ENCODE measurements around the gene SIN3B.
"Not testable (repeated sequence)": the region's sequence is repeated elsewhere in the genome, so short reads cannot be mapped to it uniquely, and the experiment has no call there.

DNA sequence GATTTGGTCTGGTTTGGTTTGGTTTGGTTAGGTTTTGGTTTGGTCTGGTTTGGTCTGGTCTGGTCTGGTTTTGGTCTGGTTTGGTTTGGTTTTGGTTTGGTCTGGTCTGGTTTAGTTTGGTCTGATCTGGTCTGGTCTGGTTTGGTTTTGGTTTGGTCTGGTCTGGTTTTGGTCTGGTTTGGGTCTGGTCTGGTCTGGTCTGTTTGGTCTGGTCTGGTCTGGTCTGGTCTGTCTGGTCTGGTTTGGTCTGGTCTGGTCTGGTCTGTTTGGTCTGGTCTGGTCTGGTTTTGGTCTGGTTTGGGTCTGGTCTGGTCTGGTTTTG is 45.7 kb downstream of the SIN3B start:
- TF ChIP-seq, protein P1, sequence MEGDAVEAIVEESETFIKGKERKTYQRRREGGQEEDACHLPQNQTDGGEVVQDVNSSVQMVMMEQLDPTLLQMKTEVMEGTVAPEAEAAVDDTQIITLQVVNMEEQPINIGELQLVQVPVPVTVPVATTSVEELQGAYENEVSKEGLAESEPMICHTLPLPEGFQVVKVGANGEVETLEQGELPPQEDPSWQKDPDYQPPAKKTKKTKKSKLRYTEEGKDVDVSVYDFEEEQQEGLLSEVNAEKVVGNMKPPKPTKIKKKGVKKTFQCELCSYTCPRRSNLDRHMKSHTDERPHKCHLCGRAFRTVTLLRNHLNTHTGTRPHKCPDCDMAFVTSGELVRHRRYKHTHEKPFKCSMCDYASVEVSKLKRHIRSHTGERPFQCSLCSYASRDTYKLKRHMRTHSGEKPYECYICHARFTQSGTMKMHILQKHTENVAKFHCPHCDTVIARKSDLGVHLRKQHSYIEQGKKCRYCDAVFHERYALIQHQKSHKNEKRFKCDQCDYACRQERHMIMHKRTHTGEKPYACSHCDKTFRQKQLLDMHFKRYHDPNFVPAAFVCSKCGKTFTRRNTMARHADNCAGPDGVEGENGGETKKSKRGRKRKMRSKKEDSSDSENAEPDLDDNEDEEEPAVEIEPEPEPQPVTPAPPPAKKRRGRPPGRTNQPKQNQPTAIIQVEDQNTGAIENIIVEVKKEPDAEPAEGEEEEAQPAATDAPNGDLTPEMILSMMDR (IDR thresholded peaks at IDR 0.05), result not testable (repeated sequence)
- not testable (repeated sequence) for TF ChIP-seq EZH2 (IDR thresholded peaks at IDR 0.05; ENCODE audit: borderline replicate concordance, insufficient read depth, low read depth, low read length, poor library complexity, severe bottlenecking)

Data from B cell (primary cell).